Adipose tissue (tissue), 3 donors: Measurements from ENCODE around the gene OPCML. TPM values are rescaled to one million over a fixed set of nuclear protein-coding genes. Genes with fewer than 3 reads are reported as not detected.

Source experiments
- H3K27ac ChIP-seq: one replicate; pipeline ENCODE4 v1.5.1; 2013; ENCODE audit warnings: low read depth, low read length
- WGBS, 3 donors: extraction: QIAGEN DNeasy Blood & Tissue Kit; methylation state at CpG; one replicate each; pipeline ENCODE4 v1.1.7; 2013; 5-methylcytosine and 5-hydroxymethylcytosine counted together
- polyA plus RNA-seq, 3 donors: library from polyadenylated mRNA; stranded (reverse); fragments of 200-250 nt; gene quantifications; one replicate each; pipeline ENCODE4 v1.2.3, GENCODE V29; 2013
- donor health status: healthy with polysubstance abuse.
- donor health status: Bipolar disorder and iron deficiency.
- donor health status: healthy.

OPCML gene
- polyA plus RNA-seq, 3 donors = 0.01 to 0.04 TPM; not detected in 1

DNA sequence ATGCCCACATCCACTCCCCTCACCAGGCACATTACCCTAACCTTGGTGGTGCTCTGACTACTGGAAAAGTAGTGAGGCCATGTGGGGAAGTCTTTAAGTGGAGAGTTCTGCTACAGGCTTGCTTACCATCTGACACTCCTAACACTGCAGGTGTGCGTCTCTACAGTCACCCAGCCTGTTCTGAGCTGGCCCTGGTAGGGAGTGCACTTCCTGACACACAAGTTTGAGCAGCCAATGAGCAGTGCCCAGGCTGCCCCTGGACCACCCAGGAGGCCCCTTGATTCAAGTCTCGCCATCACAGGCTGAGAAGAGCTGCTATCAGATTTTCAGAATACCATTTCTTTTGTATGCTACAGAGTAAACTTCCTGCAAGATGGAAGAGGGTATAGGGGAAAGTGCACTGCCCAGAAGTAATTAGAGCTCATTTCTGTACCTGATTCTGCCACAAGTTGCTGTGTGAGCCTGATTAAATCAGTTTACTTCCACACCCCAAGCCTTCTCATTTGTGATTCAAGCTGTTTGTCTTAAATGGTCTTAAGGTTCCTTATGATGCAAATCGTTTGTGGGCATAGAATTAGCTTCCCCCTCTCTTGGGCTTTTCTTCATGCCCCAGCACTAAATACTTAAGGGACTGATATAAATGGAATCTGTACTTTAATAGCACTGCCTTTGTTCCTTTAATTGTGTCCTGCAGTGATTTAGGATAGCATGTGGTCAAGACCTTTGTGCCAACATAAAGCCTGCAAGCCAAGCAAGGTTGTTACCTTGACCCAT lies 22.2 kb downstream of the OPCML start:
- H3K27ac ChIP-seq = no peak overlapping the region
- WGBS, 3 donors = 32 to 65% (median 56%) methylated on average over 3 of the region's 3 CpGs

DNA sequence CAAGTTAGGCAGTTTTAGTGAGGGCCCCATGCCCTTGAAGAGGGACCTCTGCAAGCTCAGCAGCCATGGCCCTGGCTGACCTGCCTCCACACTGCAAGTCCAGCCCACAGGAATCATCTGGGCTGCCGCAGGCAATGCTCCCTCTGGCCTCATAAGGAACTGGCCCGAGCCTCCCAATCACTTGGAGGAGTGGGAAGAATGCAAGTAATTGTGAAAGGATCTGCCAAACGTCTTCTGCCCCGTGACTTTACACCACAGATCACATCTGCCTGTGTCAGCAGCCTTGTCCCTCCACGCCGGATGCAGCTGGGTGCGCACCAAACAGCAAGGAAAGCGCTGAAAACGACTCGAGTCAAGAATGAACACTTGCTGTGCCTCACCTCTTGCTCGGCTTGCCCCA lies 23.8 kb downstream of the OPCML start:
- no peak overlapping the region for H3K27ac ChIP-seq
- 60 to 67% (median 61%) methylated on average over 11 of the region's 11 CpGs for WGBS, 3 donors

DNA sequence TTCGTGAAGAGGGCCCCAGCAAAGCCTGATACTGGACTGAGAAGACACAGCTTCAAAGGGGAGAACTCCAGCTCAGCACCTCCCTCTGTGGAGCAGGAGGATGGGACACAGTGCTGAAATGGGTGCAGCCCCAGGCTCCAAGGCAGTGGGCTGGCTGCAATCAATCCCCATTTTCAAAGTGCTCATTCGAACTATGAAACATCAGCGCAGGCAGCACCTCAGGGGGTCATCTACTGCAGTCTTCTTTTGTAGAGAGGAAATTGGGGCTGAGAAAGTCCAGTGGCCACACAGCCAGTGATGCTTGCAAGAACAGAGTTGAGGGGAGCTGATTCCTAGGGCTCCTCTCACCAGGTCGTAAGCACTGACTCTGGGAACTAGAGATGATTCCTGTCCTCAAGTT lies 25.1 kb downstream of the OPCML start:
- H3K27ac ChIP-seq = no peak overlapping the region
- 73 to 87% (median 78%) methylated on average over 4 of the region's 4 CpGs for WGBS, 3 donors

DNA sequence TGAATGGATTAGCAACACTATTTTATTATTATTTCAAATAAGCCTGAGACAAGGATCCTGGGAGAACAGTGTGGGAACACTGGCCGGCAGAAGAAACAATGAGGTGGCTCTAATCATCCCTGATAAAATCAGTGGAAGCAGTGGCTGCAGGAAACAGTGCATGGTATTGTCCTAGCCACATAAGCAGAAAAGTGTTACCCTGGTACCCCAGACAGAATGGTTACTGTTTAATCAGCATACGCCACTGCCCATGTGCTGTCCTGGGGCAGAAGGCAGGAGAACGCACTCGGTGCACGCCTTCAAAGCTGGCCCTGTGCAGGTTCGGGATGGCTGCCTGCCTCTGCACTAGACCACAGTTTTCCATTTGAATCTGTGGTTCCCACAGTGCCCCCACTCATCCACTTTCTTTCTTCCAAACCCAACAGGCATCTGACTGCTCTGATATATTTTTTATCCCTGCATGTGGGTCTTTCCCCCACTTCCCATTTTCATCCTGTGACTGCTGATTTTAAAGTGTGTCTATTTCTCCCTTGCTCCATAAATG lies 25.7 kb downstream of the OPCML start:
- WGBS, 3 donors = 29 to 85% (median 84%) methylated on average over 6 of the region's 6 CpGs
- no peak overlapping the region for H3K27ac ChIP-seq

DNA sequence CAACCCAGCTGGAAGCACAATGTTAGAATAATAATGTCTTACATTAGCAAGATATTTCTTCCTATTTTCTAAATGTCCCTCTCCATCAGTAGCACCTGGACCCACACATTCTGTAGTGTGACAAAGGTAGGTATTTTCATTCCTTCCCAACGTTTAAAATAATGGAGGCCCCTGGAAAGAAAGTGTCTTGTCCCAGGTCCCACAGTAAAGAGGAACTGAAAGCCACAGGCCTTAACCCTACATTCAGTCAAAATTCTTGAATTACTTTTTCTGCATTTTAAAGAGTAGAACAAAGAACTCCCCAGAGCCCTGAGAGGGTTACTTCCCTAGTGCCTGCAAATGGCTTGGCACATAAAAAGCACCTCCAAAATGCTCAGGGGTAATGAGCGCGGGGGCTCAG lies 26.3 kb downstream of the OPCML start:
- no peak overlapping the region for H3K27ac ChIP-seq
- 60 to 64% (median 61%) methylated on average over 3 of the region's 3 CpGs for WGBS, 3 donors

DNA sequence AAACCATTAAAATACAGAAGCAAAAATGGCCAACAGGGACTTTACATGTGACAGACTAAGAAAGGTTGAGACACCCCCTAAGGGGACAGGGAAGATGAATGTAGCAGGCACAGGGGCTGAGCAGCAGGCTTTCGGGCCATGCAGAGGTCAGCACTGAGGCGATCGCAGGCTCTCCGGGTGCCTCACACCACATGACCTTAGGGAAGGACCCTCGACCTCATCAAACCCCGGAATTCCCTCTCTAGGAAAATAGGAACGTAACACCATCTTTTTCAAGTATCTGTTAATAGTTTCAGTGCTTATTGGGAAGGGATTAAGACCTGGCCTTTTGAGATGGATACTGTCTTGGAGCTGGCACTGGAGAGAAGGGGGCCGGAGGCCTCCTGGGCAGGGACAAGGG lies 27.4 kb downstream of the OPCML start:
- WGBS, 3 donors = 65 to 77% (median 68%) methylated on average over 8 of the region's 8 CpGs
- no peak overlapping the region for H3K27ac ChIP-seq

DNA sequence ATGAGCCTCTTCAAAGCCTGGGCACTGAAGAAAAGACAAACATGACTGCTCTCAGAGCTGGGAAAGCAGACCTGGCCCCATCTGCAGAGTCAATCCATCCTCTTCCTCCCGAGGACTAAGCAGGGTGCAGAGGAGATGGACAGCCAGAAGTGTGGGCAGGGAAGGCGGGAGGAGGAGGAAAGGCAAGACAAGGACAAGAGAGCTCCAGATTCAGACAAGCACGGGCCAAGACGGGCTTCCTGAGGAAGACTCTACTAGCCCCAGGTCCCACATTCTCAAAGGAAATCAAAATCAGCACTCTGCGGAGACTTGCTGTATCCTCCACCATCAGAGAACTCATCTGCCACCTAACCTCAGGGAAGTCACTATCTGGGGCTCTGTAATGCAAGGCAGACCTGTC lies 28.5 kb downstream of the OPCML start:
- 50 to 71% (median 57%) methylated on average over 5 of the region's 5 CpGs for WGBS, 3 donors
- H3K27ac ChIP-seq = no peak overlapping the region

DNA sequence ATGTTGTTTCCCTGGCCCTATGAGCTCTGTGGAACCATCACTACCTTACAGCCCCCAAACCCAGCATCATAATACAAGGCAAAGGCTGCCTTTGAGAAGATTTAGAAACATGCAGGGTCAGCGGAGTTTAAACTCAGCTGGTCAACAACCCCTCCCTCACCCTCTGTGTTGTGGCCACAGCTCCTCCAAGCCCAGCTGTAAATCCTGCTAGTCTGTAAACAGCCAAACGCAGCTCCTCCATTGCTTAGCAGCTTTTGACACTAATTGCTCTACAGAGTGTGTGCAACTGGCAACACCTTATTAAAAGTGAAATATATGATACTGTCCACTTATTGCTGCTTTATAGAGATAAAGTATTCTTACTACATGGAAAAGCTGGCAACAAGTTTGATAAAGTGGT lies 29.1 kb downstream of the OPCML start:
- no peak overlapping the region for H3K27ac ChIP-seq
- WGBS, 3 donors = 29 to 65% (median 52%) methylated on average over 2 of the region's 2 CpGs

DNA sequence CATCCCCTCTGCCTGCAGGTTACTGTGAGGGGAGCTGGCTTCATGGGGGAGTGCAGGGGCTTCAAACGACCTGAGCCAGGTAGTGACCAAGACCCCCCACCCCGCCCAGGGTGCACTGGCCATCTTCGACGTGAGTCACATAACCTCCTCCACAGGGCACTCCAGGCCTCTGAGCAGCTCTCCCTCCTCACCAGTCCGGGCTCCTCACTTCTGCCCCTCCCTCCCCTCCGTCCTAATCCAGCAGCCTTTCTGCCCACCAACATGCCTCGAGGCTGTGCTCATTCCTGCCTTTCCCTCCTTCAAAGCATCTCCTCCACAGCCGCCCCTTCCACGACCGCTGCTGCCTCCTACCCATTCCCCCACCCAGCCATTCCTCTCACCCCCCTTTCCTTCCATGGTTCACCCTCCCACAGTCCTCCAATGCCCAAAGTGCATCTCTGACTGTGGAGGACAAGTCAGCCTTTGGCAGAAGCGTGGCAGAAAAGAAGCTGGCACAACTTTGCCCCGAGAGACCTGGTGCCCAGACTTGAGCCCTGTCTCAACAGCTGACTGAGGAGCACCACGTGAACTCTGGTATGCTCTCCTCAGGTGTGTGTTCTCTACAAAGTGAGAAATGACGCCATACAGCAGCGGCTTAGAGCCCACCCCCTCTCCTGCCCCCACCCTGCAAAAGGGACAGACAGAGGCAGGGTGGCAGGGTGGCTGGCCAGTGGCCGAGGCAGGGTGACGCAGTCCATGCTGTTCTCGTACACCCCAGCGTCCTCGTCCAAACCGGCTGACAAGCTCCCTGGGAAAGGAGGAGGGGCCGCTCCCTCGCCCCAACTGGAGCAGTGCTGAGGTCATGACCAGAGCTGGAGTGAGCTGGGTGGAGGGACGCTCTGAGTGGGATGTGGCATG lies 30.4 kb downstream of the OPCML start:
- WGBS, 3 donors = 29 to 45% (median 39%) methylated on average over 23 to 24 of the region's 24 CpGs
- no peak overlapping the region for H3K27ac ChIP-seq

DNA sequence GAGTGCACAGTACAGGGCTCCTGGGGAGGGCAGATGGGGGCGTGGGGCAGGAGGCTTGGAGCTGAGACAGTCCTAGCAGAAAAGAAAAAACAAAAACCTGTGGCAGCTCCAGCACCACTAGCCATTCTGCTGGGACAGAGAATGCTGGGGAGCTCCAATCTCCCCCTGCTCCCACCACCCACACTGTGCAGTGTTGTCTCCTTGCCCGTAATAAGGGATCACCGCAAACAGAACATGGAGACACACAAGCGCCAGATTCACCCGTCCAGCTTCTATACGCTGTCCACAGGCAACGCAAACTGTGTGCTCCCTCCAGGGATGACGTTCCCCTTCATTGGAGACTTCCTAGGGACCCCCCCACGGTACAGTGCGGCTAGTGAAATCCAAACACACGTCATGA lies 31.4 kb downstream of the OPCML start:
- no peak overlapping the region for H3K27ac ChIP-seq
- 60 to 76% (median 70%) methylated on average over 11 of the region's 11 CpGs for WGBS, 3 donors

DNA sequence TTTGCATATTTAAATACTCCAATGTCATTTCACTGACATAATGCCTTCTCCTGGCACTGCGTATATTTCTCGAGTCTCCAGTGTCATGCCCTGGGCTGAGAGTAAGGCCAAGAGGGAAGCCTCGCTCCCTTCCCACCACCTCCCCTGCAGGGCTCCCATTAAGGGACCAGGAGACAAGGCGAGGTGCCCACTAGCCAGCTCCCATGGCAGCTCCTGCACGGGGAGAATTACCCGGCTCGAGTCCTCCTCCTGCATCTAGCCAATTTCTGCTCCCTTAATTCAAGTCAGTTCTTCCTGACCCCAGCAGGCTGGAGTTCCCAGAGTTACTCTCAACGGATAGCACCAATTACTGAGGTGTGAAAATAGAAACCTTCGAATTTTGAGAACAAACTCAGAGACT lies 31.9 kb downstream of the OPCML start:
- 54 to 61% (median 57%) methylated on average over 9 of the region's 9 CpGs for WGBS, 3 donors
- H3K27ac ChIP-seq = no peak overlapping the region

DNA sequence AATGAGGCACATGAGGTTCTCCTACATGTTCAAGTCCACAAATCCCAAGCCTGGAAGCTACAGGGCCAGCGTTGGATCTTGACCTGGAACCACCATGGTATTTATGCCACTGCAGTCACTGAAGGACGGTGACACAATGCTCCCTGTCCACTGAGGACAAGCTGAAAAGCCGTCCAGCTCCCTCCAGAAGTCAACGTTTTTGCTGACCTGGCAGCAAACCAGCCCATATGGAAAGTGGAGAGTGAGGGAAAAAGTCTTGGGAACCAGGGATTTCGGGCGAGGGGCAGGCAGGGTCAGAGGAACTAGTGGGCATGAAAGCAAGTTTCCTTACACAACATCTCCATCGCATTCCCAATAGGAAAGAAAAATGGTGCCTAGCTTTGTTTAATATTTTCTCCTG lies 33.3 kb downstream of the OPCML start:
- WGBS, 3 donors = 72 to 86% (median 81%) methylated on average over 7 of the region's 7 CpGs
- no peak overlapping the region for H3K27ac ChIP-seq

DNA sequence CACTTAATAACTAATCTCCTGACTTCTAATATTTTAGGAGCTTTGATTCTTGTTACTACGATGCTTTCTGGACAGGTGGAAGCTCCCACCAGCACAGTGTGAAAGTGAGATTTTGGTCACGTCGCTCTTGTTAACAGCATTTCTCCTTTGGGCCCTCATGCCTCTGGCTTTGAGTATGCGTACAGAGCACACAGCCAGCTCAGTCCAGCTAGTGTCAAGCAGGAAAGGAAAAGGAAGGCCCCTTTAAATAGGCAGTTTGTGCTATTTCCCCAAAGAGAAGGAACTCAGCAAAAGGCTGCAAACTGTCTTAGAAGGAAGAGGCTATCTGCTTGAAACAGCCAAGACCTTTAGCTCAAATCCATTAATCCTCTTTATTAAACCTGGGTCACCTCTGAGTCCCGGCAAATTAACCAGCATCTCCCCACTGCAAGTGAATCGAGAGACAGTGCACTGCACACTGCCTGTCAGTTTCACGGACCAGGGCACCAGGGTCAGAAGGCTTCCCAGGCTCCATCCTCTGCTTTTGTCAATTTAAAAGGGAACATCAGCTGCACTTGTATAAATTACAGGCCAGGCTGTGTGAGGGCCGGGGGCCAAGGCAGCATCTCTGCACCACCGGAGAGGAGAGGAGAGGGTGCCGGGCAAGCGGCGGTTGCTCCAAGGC lies 34.7 kb downstream of the OPCML start:
- no peak overlapping the region for H3K27ac ChIP-seq
- WGBS, 3 donors = 58 to 67% (median 67%) methylated on average over 12 of the region's 12 CpGs

DNA sequence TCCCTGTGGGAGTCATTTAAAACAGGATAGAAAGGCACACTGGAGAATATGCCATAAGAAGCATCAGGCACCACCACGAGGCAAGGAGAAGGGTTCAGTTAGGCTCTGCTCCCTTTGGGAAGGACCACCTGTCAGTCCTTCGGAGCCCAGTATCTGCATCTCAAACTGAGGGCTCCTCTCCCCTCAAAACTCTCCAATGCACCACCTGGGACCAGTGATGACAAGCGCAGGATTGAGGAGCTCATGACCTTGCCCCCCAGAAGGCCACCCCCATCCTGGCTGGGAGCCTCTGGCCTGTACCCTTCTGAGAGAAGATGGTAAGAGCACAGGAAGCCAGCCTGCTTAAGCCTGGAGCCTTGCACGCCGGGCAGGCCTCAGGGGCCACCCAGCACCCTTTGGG lies 39.4 kb downstream of the OPCML start:
- WGBS, 3 donors = 79 to 83% (median 83%) methylated on average over 5 of the region's 5 CpGs
- no peak overlapping the region for H3K27ac ChIP-seq

DNA sequence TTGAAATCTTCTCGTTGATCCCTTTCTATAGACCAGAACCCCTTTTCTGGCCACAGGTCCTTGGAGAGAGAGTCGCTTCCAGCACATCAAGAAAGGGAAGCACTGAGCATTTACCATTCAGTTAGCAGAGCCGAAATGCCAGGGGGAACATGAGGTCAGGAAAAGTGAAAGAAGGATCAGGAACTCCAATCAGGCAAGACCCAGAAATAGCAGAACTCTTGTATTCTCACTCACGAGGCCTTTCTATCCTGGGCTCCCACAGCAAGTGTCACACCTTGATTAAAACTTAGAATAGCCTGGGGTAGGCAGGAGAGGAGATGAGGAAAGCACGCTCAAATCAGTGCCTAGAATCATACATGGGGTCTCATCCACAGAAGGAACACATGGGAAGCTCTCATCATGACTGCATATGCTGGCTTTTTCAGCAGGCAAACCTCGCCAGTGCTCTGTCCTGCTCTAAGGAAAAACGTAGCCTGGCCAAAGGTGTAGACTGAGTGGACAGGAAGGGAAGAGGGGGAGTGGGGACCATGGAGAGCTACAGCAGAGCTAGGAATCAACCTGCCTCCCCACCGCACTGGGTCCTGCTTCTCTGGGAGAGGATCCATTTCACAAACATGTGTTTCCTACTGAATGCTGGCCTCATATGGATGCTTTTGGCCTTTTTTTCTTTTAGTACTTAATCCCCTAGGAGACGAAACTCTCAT lies 40.5 kb downstream of the OPCML start:
- 60 to 73% (median 68%) methylated on average over 9 of the region's 9 CpGs for WGBS, 3 donors
- H3K27ac ChIP-seq = no peak overlapping the region

DNA sequence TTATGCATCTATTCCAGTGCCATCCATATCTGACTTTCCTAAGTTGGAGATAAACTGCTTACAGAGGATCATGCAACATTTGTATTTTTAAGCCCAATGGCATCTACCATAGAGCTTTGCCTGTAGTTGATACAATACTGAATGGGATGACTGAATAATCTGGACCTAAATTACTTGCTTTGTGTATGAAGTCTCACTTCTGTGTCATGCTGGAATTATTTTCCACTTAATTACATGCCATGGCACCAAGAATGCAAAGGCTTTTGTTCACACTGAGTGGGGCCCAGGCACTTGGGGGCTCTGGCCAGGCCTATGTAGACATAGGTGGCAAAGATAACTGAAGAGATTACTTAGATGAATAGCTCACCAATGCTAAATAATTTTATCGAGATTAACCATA lies 51.6 kb downstream of the OPCML start:
- WGBS, 3 donors = 62 to 92% (median 83%) methylated on average over 1 of the region's 1 CpG

DNA sequence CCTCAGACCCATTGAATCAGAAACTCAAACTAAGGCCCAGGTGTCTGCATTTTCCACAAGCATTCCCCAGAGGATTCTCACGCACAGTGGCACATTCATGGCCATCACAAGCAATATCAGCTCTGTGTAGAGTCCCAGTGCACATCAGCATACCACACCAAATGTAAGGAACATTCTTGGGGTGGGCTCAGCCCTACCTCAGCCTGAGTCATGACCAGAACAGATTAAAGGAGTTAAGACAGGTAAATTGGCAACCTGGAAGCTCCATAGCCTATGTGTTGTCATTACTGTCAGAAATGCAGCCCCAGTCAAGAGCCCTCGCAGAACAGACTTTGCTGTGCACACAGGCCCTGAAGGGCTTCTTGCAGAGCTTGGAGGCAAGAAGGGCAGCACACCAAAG lies 53.1 kb downstream of the OPCML start:
- WGBS, 3 donors = 70 to 87% (median 84%) methylated on average over 2 of the region's 2 CpGs
- no peak overlapping the region for H3K27ac ChIP-seq

More for the DNA sequence above, 51.6 kb downstream of the OPCML start:
- no peak overlapping the region for H3K27ac ChIP-seq

DNA sequence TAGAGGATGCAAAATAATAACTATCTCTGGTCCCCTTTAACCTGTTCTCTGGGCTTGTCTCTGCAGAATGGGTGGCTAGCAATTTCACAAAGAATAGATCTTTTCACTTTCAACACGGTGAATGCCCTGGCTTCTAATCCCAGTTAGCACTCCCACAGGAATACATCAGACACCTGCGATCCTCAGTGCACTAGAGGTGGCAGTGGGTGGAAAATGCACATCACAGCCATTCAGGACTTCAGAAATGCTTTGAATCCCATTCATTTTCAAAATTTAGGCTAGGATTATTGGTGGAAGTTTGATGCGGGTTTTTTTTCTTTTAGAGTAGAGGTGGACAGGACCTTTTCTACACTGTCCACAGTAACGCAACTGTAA lies 55.1 kb downstream of the OPCML start:
- no peak overlapping the region for H3K27ac ChIP-seq
- WGBS, 3 donors = 67 to 83% (median 74%) methylated on average over 4 of the region's 4 CpGs
